A549 (cell line): ENCODE results near the gene CFAP97D2. TPM values are rescaled to one million over a fixed set of nuclear protein-coding genes. Genes with fewer than 3 reads are reported as not detected.

Experiments
- ATAC-seq, 2 experiments: fragments of 200-7000 bp in 1 of 2; fragments of >200 bp in 1 of 2; cut with Nextera tagmentation in 1 of 2; cut with Tn5 transposase in 1 of 2; 3 replicates each; pipeline versions ENCODE4 v1.8.0 to v1.9.1; 2018 to 2020; ENCODE audit warnings: mild to moderate bottlenecking in 1 of 2, moderate library complexity in 1 of 2
- CTCF ChIA-PET: fragments of 300-600 bp; sonication (Branson Sonifier 250); formaldehyde crosslinking; extraction: SDS; loops from one replicate; lab custom pipeline; 2021; ENCODE audit warnings: antibody characterized with exemption, inconsistent platforms; lab: Yijun Ruan, JAX
- POLR2A ChIA-PET: fragments of 350-600 bp; formaldehyde crosslinking; extraction: SDS; loops from one replicate; lab custom pipeline; 2021; ENCODE audit warnings: antibody characterized with exemption, inconsistent platforms; lab: Yijun Ruan, JAX
- DNase-seq, 2 experiments: peaks; one replicate each; pipeline versions ENCODE4 v3.0.0 to v3.0.0-alpha.2; 2011 to 2016; ENCODE audit warnings: low read depth in 1 of 2, low spot score in 1 of 2
- FAIRE-seq: peaks from 2 replicates; lab custom pipeline; 2011; peaks lifted over from hg19 to GRCh38; lab: Jason Lieb, UNC
- H3K27ac ChIP-seq, 2 experiments: fragments of >200 bp; sonication (Bioruptor Twin); formaldehyde crosslinking; 3 replicates each; pipeline ENCODE4 v1.5.1; 2016 to 2017
- H3K4me1 ChIP-seq: fragments of >200 bp; sonication (Bioruptor Twin); formaldehyde crosslinking; 3 replicates; pipeline ENCODE4 v1.6.1; 2016
- H3K4me2 ChIP-seq: fragments of >200 bp; sonication (Bioruptor Twin); formaldehyde crosslinking; 3 replicates; pipeline ENCODE4 v1.6.1; 2016
- H3K4me3 ChIP-seq: fragments of >200 bp; sonication (Bioruptor Twin); formaldehyde crosslinking; 3 replicates; pipeline ENCODE4 v1.5.1; 2016
- H3K9me3 ChIP-seq: fragments of >200 bp; sonication (Bioruptor Twin); formaldehyde crosslinking; 3 replicates; pipeline ENCODE4 v1.6.1; 2016
- CHD4 ChIP-seq: fragments of 200-600 bp; sonication (generic); IDR thresholded peaks from 2 replicates; pipeline ENCODE4 v1.6.1; 2016; ENCODE audit warnings: antibody characterized with exemption, mild to moderate bottlenecking, borderline replicate concordance
- EHMT2 ChIP-seq: fragments of 200-600 bp; sonication (generic); IDR thresholded peaks from 2 replicates; pipeline ENCODE4 v1.6.1; 2016; ENCODE audit warnings: antibody characterized with exemption, low read depth, mild to moderate bottlenecking, moderate library complexity
- EP300 ChIP-seq, 2 experiments: fragments of >200 bp; sonication (Bioruptor Twin); formaldehyde crosslinking; IDR thresholded peaks; 2 replicates in 1 of 2; 3 replicates in 1 of 2; pipeline ENCODE4 v1.6.1; 2016 to 2017
- ESRRA ChIP-seq: fragments of 150-350 bp; IDR thresholded peaks from 2 replicates; pipeline ENCODE4 v1.6.1; 2014; ENCODE audit warnings: mild to moderate bottlenecking, low read length, borderline replicate concordance
- FOSB ChIP-seq: fragments of 250-450 bp; sonication (Bioruptor Pico); IDR thresholded peaks from 2 replicates; pipeline ENCODE4 v1.5.0; 2020; ENCODE audit warnings: mild to moderate bottlenecking, moderate library complexity
- GATA3 ChIP-seq: IDR thresholded peaks from 2 replicates; pipeline ENCODE4 v1.6.1; 2012; ENCODE audit warnings: borderline replicate concordance
- HEYL ChIP-seq: fragments of 250-450 bp; sonication (Bioruptor Pico); IDR thresholded peaks from 2 replicates; pipeline ENCODE4 v1.8.0; 2021; ENCODE audit warnings: mild to moderate bottlenecking, moderate library complexity
- HOXB13 ChIP-seq: fragments of 250-450 bp; sonication (Bioruptor Pico); IDR thresholded peaks from 2 replicates; pipeline ENCODE4 v1.5.0; 2020; ENCODE audit warnings: low read depth, mild to moderate bottlenecking, moderate library complexity
- JUN ChIP-seq, 2 experiments: fragments of >200 bp; sonication (Bioruptor Twin); formaldehyde crosslinking; IDR thresholded peaks; 2 replicates in 1 of 2; 3 replicates in 1 of 2; pipeline ENCODE4 v1.6.1; 2016 to 2017
- KDM1A ChIP-seq: fragments of 200-600 bp; sonication (generic); IDR thresholded peaks from 2 replicates; pipeline ENCODE4 v1.6.1; 2016; ENCODE audit warnings: low read depth, mild to moderate bottlenecking
- KDM5A ChIP-seq: fragments of 200-600 bp; sonication (generic); IDR thresholded peaks from 2 replicates; pipeline ENCODE4 v1.6.1; 2016; ENCODE audit warnings: antibody characterized with exemption, mild to moderate bottlenecking
- MAFK ChIP-seq: fragments of 450-650 bp; IDR thresholded peaks from 2 replicates; pipeline ENCODE4 v1.6.1; 2014; ENCODE audit not compliant: partially characterized antibody
- MAX ChIP-seq: IDR thresholded peaks from 2 replicates; pipeline ENCODE4 v1.6.1; 2012
- NPAS2 ChIP-seq: fragments of 250-450 bp; sonication (Bioruptor Pico); IDR thresholded peaks from 2 replicates; pipeline ENCODE4 v1.8.0; 2022; ENCODE audit warnings: mild to moderate bottlenecking, moderate library complexity, borderline replicate concordance
- NR3C1 ChIP-seq: fragments of >200 bp; sonication (Bioruptor Twin); formaldehyde crosslinking; IDR thresholded peaks from 3 replicates; pipeline ENCODE4 v1.6.1; 2017
- PHF8 ChIP-seq: fragments of 200-600 bp; sonication (generic); IDR thresholded peaks from 2 replicates; pipeline ENCODE4 v1.6.1; 2016; ENCODE audit warnings: low read depth, mild to moderate bottlenecking, antibody characterized with exemption, moderate library complexity, borderline replicate concordance
- POLR2AphosphoS2 ChIP-seq: conservative IDR thresholded peaks from 2 replicates; pipeline ENCODE4 v1.6.1; 2012; ENCODE audit warnings: low read length, improper control_type of control experiment, inconsistent platforms
- RFX5 ChIP-seq: fragments of 450-650 bp; IDR thresholded peaks from 2 replicates; pipeline ENCODE4 v1.7.1; 2014; ENCODE audit warnings: antibody characterized with exemption, mild to moderate bottlenecking, moderate library complexity
- TFCP2L1 ChIP-seq: fragments of 250-450 bp; sonication (Bioruptor Pico); IDR thresholded peaks from 2 replicates; pipeline ENCODE4 v1.5.0; 2021; ENCODE audit warnings: mild to moderate bottlenecking
- TP53 ChIP-seq: fragments of 250-450 bp; sonication (Bioruptor Pico); IDR thresholded peaks from 2 replicates; pipeline ENCODE4 v1.5.0; 2021; ENCODE audit warnings: mild to moderate bottlenecking, moderate library complexity
- WGBS: methylation state at CpG from one replicate; pipeline ENCODE4 v1.1.6; 2017; ENCODE audit errors: missing lambda C conversion rate; 5-methylcytosine and 5-hydroxymethylcytosine counted together
- polyA plus RNA-seq, 4 experiments: library from polyadenylated mRNA; depleted of rRNA in 3 of 4; stranded (reverse); fragments of >200 nt; fragmentation: RNase III in 1 of 4; extraction: RNeasy Plus Mini Kit Qiagen cat#74134 plus additional on column Dnase treatment in 1 of 4; gene quantifications; 2 replicates in 3 of 4; 3 replicates in 1 of 4; pipeline ENCODE4 v1.2.3, GENCODE V29; 2011 to 2017
- TF ChIP-seq, protein P1 (sequence below): fragments of 200-600 bp; sonication (generic); IDR thresholded peaks from 2 replicates; pipeline ENCODE4 v1.6.1; 2016; ENCODE audit warnings: antibody characterized with exemption, mild to moderate bottlenecking, moderate library complexity

Gene CFAP97D2
- polyA plus RNA-seq, 2 of the 4 experiments (the other 2 are of a cell fraction): not detected

DNA sequence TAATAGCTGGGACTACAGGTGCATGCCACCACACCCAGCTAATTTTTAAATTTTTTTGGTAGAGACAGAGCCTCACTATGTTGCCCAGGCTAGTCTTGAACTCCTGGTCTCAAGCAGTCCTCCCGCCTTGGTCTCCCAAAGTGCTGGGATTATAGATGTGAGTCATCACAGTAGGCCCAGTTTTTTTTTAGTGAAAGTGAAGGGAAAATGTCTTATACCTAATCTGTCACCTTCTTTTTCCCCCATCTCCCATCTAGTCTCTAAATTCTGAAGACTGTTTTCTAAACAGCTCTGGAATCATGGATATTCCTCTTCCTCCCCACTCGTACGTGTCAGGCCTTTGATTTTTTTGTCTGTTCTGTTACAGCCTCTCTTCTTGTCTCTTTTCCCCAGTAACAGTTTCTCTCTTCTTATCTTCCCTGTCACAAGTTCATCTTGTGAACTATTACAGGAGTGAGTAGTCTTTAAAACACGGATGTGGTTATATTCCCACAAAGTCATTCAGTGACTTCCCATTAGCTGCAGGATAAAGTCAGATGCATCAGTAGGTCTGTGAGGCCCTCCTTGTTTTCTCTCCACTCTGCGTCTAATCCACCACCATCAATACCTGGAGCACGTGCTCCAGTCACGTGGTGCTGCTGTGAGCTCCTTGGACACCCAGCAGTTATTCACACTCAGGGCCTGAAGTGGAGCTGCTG, 58.5 kb downstream of the CFAP97D2 start:
- Histone ChIP-seq H3K4me3 (no peak overlapping the region), H3K27ac (no peak overlapping the region), H3K4me1 (peaks cover 5% of the 10 kb centered on the region; the same call in 1 of the 3 replicates), H3K9me3 (no peaks in the 10 kb centered on the region), H3K4me2 (no peak overlapping the region)
- no peak for TF ChIP-seq MAX
- TF ChIP-seq HEYL (CRISPR knock-in tag): no peak
- TF ChIP-seq RFX5: no peak
- TF ChIP-seq CHD4: no peak
- TF ChIP-seq NR3C1: no peak
- no peak for TF ChIP-seq EHMT2
- no peak for TF ChIP-seq TFCP2L1 (CRISPR knock-in tag)
- no peak for TF ChIP-seq EP300 (IDR thresholded peaks at IDR 0.05)
- TF ChIP-seq NPAS2 (CRISPR knock-in tag): no peak
- TF ChIP-seq PHF8: no peak
- no peak for TF ChIP-seq HOXB13
- no peak for TF ChIP-seq JUN (IDR thresholded peaks at IDR 0.05)
- no peak for TF ChIP-seq TP53 (CRISPR knock-in tag)
- ChIA-PET POLR2A (no interaction called here), CTCF (interaction anchor here (0.8 to 2.4 kb wide), 2 partner anchors 10 to 490 kb away, joined by 3 to 7 read pairs; no protein-coding TSS in a partner anchor)
- WGBS: 95% methylated on average over 7 of the region's 7 CpGs
- FAIRE-seq: no peak
- DNase-seq: no peak
- no peak for ATAC-seq

GRCh38 chr13:114241918-114242317, 62.9 kb downstream of the CFAP97D2 start:
- no peak for ATAC-seq
- H3K4me3 ChIP-seq: no peak overlapping the region

DNA sequence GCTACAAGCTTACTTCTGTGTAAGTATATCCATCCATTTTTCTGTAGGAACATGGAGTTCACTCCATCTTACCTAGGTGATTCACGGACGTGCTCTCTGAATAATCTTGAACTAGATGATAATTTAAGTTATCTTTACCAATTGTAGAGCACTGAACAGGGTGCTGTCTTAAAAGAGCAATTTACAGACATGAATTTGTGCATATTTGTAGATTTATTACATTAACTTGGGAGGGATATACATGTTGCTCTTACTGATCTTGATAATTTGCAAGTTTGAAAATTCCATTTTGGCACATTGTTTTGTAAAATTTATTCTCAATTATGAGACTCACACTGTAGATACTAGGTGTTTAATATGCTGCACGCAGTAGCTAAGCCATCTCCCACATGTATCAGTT, 64.9 kb downstream of the CFAP97D2 start:
- 97% methylated on average over 3 of the region's 3 CpGs for WGBS
- ChIA-PET POLR2A (no interaction called here), CTCF (no interaction called here)
- H3K27ac ChIP-seq: no peak overlapping the region
- TF ChIP-seq GATA3 (no peak), FOSB (CRISPR knock-in tag) (no peak), ESRRA (no peak)
- no peaks in the 10 kb centered on the region for H3K4me1 ChIP-seq
- DNase-seq (no peak), ATAC-seq (no peak), FAIRE-seq (no peak)
- no peaks in the 10 kb centered on the region for H3K9me3 ChIP-seq
- H3K4me3 ChIP-seq: no peak overlapping the region
- no peak overlapping the region for H3K4me2 ChIP-seq

More at GRCh38 chr13:114241918-114242317, 62.9 kb downstream of the CFAP97D2 start:
- TF ChIP-seq KDM1A: no peak
- peak; percentile 35 for TF ChIP-seq MAFK
- no peak for TF ChIP-seq KDM5A
- DNase-seq (no peak), FAIRE-seq (no peak)
- no peak overlapping the region for H3K4me2 ChIP-seq
- no peaks in the 10 kb centered on the region for H3K9me3 ChIP-seq
- 91% methylated on average over 6 of the region's 6 CpGs for WGBS
- no peaks in the 10 kb centered on the region for H3K4me1 ChIP-seq
- no peak overlapping the region for H3K27ac ChIP-seq
- POLR2A ChIA-PET: no interaction called here
- CTCF ChIA-PET: no interaction called here

GRCh38 chr13:114244637-114245036, 65.6 kb downstream of the CFAP97D2 start:
- POLR2A ChIA-PET: no interaction called here
- H3K4me1 ChIP-seq: no peaks in the 10 kb centered on the region
- TF ChIP-seq, protein P1, sequence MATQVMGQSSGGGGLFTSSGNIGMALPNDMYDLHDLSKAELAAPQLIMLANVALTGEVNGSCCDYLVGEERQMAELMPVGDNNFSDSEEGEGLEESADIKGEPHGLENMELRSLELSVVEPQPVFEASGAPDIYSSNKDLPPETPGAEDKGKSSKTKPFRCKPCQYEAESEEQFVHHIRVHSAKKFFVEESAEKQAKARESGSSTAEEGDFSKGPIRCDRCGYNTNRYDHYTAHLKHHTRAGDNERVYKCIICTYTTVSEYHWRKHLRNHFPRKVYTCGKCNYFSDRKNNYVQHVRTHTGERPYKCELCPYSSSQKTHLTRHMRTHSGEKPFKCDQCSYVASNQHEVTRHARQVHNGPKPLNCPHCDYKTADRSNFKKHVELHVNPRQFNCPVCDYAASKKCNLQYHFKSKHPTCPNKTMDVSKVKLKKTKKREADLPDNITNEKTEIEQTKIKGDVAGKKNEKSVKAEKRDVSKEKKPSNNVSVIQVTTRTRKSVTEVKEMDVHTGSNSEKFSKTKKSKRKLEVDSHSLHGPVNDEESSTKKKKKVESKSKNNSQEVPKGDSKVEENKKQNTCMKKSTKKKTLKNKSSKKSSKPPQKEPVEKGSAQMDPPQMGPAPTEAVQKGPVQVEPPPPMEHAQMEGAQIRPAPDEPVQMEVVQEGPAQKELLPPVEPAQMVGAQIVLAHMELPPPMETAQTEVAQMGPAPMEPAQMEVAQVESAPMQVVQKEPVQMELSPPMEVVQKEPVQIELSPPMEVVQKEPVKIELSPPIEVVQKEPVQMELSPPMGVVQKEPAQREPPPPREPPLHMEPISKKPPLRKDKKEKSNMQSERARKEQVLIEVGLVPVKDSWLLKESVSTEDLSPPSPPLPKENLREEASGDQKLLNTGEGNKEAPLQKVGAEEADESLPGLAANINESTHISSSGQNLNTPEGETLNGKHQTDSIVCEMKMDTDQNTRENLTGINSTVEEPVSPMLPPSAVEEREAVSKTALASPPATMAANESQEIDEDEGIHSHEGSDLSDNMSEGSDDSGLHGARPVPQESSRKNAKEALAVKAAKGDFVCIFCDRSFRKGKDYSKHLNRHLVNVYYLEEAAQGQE: no peak
- TF ChIP-seq POLR2AphosphoS2: no peak
- TF ChIP-seq, all 56 proteins: peak for 0
- no peak for DNase-seq
- Histone ChIP-seq H3K4me3 (no peak overlapping the region), H3K27ac (no peak overlapping the region), H3K4me2 (no peak overlapping the region), H3K9me3 (no peaks in the 10 kb centered on the region)
- FAIRE-seq: no peak
- ATAC-seq: no peak
- WGBS: 89% methylated on average over 5 of the region's 5 CpGs
- CTCF ChIA-PET: no interaction called here
